Right lobe of liver (tissue), 4 donors: ENCODE results near the gene PLCE1.

ENCODE experiments used
- POLR2A ChIP-seq: fragments of 450-650 bp; IDR thresholded peaks from one replicate; pipeline ENCODE4 v1.6.1; 2017; ENCODE audit warnings: antibody characterized with exemption, mild to moderate bottlenecking
- TF ChIP-seq, protein P1 (sequence below), 4 donors: fragments of 200-600 bp in 3 of 4; fragments of 450-650 bp in 1 of 4; IDR thresholded peaks; one replicate each; pipeline versions ENCODE4 v1.5.1 to v1.8.0; 2016 to 2022; ENCODE audit warnings: antibody characterized with exemption in 4 of 4, mild to moderate bottlenecking in 2 of 4
- donor health status: DM: no; HTN: no; CAD: no.
- donor health status: DM: no; HTN: no; CAD: no.
- donor health status: DM: no; HTN: yes; CAD: no.

- TF ChIP-seq, protein P1, sequence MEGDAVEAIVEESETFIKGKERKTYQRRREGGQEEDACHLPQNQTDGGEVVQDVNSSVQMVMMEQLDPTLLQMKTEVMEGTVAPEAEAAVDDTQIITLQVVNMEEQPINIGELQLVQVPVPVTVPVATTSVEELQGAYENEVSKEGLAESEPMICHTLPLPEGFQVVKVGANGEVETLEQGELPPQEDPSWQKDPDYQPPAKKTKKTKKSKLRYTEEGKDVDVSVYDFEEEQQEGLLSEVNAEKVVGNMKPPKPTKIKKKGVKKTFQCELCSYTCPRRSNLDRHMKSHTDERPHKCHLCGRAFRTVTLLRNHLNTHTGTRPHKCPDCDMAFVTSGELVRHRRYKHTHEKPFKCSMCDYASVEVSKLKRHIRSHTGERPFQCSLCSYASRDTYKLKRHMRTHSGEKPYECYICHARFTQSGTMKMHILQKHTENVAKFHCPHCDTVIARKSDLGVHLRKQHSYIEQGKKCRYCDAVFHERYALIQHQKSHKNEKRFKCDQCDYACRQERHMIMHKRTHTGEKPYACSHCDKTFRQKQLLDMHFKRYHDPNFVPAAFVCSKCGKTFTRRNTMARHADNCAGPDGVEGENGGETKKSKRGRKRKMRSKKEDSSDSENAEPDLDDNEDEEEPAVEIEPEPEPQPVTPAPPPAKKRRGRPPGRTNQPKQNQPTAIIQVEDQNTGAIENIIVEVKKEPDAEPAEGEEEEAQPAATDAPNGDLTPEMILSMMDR (IDR thresholded peaks at IDR 0.05) = no peak
- no peak for TF ChIP-seq POLR2A
These were observed 7.1 kb downstream of the PLCE1 start for GRCh38 chr10:94000638-94001415.
